GM21423 (cell line): Measurements from ENCODE around the gene GNPAT.

ENCODE experiments used
- ATAC-seq: cut with Tn5 transposase; IDR thresholded peaks from one replicate; pipeline ENCODE4 v1.9.1; 2021; ENCODE audit warnings: mild to moderate bottlenecking, moderate library complexity; ENCODE audit not compliant: unreplicated experiment

GNPAT gene

DNA sequence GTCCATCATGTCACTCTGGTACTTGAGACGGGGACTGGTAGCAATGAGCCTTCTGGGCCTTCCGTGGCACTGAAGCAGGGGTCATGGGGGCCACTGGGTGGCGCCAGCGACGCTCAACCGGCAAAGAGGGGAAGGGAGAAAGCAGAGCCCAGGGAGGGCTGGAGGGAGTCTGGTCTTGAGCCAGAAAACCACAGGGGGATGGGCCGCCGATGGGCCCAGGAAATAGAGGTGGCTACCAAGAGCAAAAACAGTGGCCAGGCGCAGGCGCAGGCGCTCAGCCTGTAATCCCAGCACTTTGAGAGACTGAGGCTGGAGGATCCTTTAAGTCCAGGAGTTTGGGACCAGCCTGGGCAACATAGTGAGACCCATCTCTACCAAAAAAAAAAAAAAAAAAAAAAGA, 74.9 kb downstream of the GNPAT start:
- peak; percentile 65 for ATAC-seq

DNA sequence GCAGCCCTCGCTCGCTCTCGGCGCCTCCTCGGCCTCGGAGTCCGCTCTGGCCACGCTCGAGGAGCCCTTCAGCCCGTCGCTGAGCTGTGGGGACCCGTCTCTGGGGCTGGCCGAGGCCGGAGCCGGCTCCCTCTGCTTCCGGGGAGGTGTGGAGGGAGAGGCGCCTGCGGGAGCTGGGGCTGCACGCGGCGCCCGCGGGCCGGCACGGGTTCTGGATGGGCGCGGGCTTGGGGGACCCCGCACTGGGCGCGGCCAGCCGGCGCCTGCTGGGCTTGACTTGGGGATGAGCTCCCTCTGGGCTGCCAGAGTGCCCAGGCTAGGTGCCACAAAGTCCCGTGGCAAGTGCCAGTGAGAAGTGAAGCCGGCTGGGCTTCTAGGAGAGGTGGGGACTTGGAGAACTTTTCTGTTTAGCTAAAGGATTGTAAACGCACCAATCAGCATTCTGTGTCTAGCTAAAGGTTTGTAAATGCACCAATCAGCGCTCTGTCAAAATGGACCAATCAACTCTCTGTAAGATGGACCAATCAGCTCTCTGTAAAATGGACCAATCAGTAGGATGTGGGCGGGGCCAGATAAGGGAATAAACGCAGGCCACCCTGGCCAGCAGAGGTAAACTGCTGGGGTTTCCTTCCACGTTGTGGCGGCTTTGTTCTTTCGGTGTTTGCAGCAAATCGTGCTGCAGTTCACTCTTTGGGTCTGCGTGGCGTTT, 76.4 kb downstream of the GNPAT start:
- no peak for ATAC-seq

DNA sequence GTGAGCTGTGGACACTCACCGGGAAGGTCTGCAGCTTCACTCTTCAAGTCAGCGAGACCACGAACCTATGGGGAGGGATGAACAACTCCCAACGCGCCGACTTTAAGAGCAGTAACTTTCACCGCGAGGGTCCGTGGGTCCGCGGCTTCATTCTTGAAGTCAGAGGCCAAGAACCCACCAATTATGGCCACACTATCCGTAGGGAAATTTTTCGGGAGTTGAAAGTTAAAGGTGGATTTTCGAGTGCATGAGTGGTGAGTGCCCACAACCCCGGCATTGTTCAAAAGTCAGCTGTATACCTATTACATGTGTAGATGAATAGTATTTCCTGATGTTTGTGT, 77.0 kb downstream of the GNPAT start:
- no peak for ATAC-seq

DNA sequence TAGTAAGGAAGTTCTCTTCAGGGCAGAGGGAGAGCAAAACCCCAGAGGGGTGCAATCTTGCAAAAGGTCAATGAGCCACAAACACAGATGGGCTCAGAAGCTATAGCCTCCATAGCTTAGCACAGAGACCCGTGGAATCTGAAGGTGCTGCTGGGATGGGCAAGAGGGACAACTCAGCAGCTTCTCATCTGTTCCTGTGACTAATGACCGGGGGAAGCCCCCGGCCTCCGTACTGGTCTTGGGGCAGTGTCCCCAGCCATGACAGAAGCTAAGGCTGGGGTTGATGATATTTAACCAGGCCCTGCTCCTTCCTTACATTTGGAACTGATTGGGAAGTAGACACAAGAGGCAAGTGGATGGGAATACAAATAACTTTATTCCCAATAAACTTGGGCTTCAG, 77.6 kb downstream of the GNPAT start:
- ATAC-seq, result no peak

DNA sequence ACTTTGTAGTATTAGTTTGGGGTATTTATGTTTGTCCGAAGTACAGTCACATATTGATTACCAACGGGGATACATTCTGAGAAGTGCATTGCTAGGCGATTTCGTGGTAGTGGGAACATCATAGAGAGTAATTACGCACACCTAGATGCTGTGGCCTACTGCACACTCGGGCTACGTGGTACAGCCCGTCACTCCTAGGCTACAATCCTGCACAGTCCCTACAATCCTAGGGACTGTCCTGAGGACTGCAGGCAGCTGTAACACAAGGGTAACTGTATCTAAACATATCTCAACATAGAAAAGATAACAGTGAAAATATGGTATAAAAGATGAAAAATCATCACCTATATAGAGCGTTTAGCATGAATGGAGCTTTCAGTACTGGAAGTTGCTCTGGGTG, 78.1 kb downstream of the GNPAT start:
- no peak for ATAC-seq

DNA sequence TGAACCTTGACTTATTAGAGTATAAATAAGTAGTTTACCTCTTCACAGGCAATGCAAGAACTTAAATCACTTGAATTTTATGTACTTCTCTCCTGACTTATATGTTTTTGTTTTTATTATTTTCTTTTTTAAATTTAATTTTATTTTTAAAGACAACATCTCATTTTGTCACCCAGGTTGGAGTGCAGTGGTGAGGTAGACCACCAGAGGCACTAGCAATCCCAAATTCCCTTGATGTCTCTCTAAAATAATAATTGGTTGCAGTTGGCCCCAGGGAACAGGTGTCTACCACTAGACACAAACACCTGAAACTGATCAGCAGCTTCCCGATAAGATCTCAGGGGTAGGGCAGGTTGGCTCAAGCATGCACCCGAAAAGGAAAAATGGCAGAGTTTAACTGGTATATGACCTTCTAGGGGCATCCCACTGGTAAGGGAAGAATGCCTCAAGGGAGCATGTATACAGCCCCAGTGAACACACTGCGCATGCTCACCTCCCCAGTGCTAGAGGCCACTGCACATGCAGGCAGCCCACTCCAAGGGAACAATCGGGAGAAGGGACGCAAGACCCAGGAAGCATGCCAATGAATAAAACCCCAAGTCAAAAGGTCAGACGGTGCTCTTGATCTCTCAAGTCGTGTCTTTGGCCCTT, 82.0 kb downstream of the GNPAT start:
- no peak for ATAC-seq

DNA sequence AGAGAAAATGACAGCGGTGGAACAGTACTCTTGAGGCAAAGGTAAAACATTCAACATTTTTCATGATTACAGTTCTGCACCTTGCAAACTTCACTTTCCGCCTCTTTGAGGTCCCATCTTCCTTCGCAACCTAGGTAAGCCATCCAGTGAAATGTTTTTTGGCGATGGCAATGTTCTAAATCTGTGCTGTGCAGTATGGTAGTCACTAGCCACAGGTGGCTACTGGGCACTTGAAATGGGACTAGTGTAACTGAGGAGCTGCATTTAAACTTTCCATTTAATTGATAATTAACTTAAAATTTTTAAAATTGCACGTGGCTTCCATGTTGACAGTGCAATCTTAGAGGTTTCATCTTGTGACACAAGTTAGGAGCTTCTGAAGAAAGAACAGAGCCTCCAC, 83.6 kb downstream of the GNPAT start:
- ATAC-seq, result no peak

DNA sequence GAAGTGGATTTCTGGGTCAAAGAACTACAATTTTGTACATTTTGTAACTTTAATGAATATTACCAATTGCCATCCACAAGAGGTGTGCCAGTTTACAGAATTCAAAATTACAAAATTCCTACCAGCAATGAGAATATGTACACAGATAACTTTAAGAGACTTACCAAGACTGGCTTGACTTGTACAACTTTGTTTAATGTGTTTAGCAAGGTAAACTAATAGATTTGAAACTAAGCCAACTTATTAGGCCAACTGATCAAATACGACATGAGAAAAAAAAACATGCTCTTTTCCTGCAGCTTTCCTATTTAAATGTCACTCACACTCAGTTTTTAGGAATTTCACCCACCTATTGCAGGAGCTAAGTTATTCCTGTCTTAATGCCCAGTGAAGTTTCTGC, 85.2 kb downstream of the GNPAT start:
- no peak for ATAC-seq
